ENCODE data around the gene SBF2.

Gene SBF2

DNA sequence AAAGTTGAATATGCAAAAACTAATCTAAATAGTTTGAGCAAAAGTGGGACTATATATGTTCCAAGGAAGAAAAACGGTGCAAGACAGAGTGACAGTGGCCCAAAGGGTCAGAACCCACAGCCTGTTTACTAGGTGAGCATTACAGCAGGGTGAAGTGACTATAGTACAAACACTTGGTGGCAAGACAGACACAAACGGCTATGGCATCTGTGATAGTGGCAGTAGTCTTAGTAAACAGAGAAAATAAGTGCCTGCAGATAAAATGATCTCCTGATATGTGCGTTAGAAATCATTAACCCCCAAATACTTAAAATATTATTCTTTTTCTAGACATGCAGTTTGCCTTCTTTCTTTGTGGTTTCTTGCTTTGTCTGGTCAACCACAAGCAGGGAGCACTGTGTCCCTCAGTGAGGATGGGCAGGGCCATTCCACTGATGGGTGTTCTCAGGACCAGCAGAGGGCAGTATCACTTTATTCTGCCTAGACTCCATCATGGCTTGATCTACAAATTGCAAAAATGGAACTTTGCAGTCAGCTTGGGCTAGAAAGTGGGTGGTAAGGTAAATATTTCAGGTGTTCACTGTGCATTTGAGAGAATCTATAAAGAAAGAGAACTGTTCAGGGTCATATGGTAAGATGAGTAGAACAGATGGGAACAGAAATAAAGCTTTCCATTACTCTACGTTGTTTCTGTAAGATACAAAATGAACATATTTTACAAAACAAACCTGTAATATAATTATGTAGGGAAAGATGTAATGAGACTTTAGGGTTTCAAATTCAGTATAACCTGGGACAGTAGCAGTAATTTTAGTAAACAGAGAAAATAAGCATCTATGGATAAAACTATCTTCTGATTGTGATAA is 431.9 kb downstream of the SBF2 start:
- no peak for TF ChIP-seq EZH2phosphoT487 (IDR thresholded peaks at IDR 0.05; ENCODE audit: borderline replicate concordance, low read length)
- TF ChIP-seq, protein P1, sequence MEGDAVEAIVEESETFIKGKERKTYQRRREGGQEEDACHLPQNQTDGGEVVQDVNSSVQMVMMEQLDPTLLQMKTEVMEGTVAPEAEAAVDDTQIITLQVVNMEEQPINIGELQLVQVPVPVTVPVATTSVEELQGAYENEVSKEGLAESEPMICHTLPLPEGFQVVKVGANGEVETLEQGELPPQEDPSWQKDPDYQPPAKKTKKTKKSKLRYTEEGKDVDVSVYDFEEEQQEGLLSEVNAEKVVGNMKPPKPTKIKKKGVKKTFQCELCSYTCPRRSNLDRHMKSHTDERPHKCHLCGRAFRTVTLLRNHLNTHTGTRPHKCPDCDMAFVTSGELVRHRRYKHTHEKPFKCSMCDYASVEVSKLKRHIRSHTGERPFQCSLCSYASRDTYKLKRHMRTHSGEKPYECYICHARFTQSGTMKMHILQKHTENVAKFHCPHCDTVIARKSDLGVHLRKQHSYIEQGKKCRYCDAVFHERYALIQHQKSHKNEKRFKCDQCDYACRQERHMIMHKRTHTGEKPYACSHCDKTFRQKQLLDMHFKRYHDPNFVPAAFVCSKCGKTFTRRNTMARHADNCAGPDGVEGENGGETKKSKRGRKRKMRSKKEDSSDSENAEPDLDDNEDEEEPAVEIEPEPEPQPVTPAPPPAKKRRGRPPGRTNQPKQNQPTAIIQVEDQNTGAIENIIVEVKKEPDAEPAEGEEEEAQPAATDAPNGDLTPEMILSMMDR (IDR thresholded peaks at IDR 0.05; ENCODE audit: low read depth, low read length, poor library complexity, severe bottlenecking): peak; percentile 95
- no peak overlapping the region for H3K4me2 ChIP-seq (ENCODE audit: low read length)

DNA sequence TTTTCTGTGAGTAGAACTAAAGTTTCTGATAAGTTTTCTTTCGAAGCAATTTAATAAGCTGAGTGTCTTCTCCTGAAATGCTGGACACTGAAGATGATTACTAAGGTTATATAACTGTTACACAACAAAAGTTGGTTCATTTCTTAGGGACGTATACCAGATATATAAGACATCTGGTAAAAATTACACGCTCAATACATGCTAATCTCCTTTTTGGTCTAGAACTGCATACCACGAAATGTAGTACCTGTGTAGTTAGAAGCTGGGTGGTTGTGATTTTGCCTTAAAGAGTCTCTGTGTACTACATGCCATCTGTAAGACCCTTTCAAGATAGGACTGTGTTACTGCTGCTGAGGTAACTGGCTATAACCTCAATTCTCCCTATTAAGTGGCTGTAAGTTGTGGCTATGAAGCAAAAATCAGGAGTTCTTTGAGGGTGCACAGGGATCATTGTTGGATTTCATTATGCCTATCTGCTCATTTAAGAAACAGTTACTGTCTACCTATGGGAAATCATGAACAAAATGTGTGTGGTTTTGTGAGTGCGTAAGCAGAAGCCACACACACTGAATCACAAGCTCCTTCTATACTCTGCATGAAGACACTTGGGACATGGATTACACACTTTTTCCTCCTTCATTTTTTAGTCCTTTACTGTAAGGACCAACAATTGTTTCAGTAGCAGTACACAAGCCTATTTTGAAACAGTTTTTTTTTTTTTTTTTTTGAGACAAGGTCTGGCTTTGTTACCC is 434.3 kb downstream of the SBF2 start:
- Histone ChIP-seq H3K36me3 (ENCODE audit: control insufficient read depth, low read length) (no peaks in the 10 kb centered on the region), H3K27ac (ENCODE audit: low read depth, low read length) (no peak overlapping the region), H3K79me2 (ENCODE audit: control insufficient read depth, low read length) (no peaks in the 10 kb centered on the region), H3K4me3 (ENCODE audit: low read length) (no peak overlapping the region), H3K27me3 (ENCODE audit: control insufficient read depth, low read length) (no peaks in the 10 kb centered on the region), H3K4me2 (ENCODE audit: low read length) (no peak overlapping the region), H3K4me1 (ENCODE audit: control insufficient read depth, low read length) (no peaks in the 10 kb centered on the region), H3K9me3 (ENCODE audit: control insufficient read depth, insufficient read depth, low read length) (no peaks in the 10 kb centered on the region), H3F3A (ENCODE audit: control insufficient read depth, insufficient read depth) (no peaks in the 10 kb centered on the region), H4K20me1 (ENCODE audit: control insufficient read depth, insufficient read depth, low read depth, low read length) (no peaks in the 10 kb centered on the region), H3K9me2 (replicated peaks; ENCODE audit: control insufficient read depth, low read length) (no peaks in the 10 kb centered on the region)
- TF ChIP-seq EZH2phosphoT487 (IDR thresholded peaks at IDR 0.05; ENCODE audit: borderline replicate concordance, low read length): no peak
- TF ChIP-seq, protein P1 (IDR thresholded peaks at IDR 0.05; ENCODE audit: low read depth, low read length, poor library complexity, severe bottlenecking): no peak

More for the DNA sequence above, 431.9 kb downstream of the SBF2 start:
- Histone ChIP-seq H3K27me3 (ENCODE audit: control insufficient read depth, low read length) (no peaks in the 10 kb centered on the region), H4K20me1 (ENCODE audit: control insufficient read depth, insufficient read depth, low read depth, low read length) (no peaks in the 10 kb centered on the region), H3K4me3 (ENCODE audit: low read length) (no peak overlapping the region), H3F3A (ENCODE audit: control insufficient read depth, insufficient read depth) (no peaks in the 10 kb centered on the region), H3K79me2 (ENCODE audit: control insufficient read depth, low read length) (no peaks in the 10 kb centered on the region), H3K9me2 (replicated peaks; ENCODE audit: control insufficient read depth, low read length) (no peaks in the 10 kb centered on the region), H3K9me3 (ENCODE audit: control insufficient read depth, insufficient read depth, low read length) (no peaks in the 10 kb centered on the region), H3K4me1 (ENCODE audit: control insufficient read depth, low read length) (no peaks in the 10 kb centered on the region), H3K27ac (ENCODE audit: low read depth, low read length) (no peak overlapping the region), H3K36me3 (ENCODE audit: control insufficient read depth, low read length) (no peaks in the 10 kb centered on the region)

DNA sequence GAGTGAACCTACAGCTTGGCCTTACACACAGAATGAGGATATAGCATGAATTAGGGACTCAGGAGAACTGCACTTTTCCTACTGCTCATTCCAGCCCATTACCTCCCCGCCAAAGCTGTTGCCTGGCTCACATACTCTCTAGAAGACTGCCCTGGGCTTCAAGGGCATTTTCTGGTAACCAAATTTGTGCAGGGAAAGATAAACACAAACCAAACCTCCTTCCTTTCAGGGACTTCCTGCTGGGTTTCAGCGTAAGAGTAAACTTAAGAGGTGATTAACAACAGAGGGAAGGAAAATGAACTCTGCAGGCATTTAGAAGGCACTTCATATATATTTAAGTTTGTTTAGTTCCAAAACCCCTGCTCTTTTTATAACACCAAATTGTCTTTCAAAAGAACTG is 435.2 kb downstream of the SBF2 start:
- no peaks in the 10 kb centered on the region for H4K20me1 ChIP-seq (ENCODE audit: control insufficient read depth, insufficient read depth, low read depth, low read length)
- no peak overlapping the region for H3K4me2 ChIP-seq (ENCODE audit: low read length)
- TF ChIP-seq EZH2phosphoT487 (IDR thresholded peaks at IDR 0.05; ENCODE audit: borderline replicate concordance, low read length): no peak
- TF ChIP-seq, protein P1 (IDR thresholded peaks at IDR 0.05; ENCODE audit: low read depth, low read length, poor library complexity, severe bottlenecking): no peak
- H3K4me1 ChIP-seq (ENCODE audit: control insufficient read depth, low read length): no peaks in the 10 kb centered on the region
- no peaks in the 10 kb centered on the region for H3K36me3 ChIP-seq (ENCODE audit: control insufficient read depth, low read length)
- H3K9me2 ChIP-seq (replicated peaks; ENCODE audit: control insufficient read depth, low read length): no peaks in the 10 kb centered on the region
- H3K79me2 ChIP-seq (ENCODE audit: control insufficient read depth, low read length): no peaks in the 10 kb centered on the region
- no peaks in the 10 kb centered on the region for H3K9me3 ChIP-seq (ENCODE audit: control insufficient read depth, insufficient read depth, low read length)
- no peak overlapping the region for H3K27ac ChIP-seq (ENCODE audit: low read depth, low read length)
- no peaks in the 10 kb centered on the region for H3K27me3 ChIP-seq (ENCODE audit: control insufficient read depth, low read length)
- H3K4me3 ChIP-seq (ENCODE audit: low read length): no peak overlapping the region
- no peaks in the 10 kb centered on the region for H3F3A ChIP-seq (ENCODE audit: control insufficient read depth, insufficient read depth)
